ENCODE results near the gene GJB3. TPM values are rescaled to one million over a fixed set of nuclear protein-coding genes. Genes with fewer than 3 reads are reported as not detected.

Gene GJB3
- total and polyA plus RNA-seq, 2 of the 13 experiments (the other 11 are each of a cell fraction or from before 2014, with no cell fraction given): not detected

GRCh38 chr1:34828611-34829010 lies 47.6 kb downstream of the GJB3 start:
- DNase-seq (ENCODE audit: low spot score) (no peak), FAIRE-seq (no peak), ATAC-seq (no peak)
- no peaks in the 10 kb centered on the region for H3K36me3 ChIP-seq (replicated peaks in 1 of 2; ENCODE audit: control insufficient read depth in 1 of 2, insufficient read depth in 2 of 2, low read length in 2 of 2)
- no peak overlapping the region for H3K4me3 ChIP-seq (replicated peaks in 1 of 3; ENCODE audit: insufficient read depth in 1 of 3, low read depth in 2 of 3, low read length in 3 of 3)
- BruUV-seq (replicated peaks): no TSS peak
- POLR2A ChIA-PET: no interaction called here
- CTCF ChIA-PET (ENCODE audit: low intra/inter-chr PET ratio, low total read pairs): no interaction called here
- H3K9me3 ChIP-seq (ENCODE audit: low read length): no peaks in the 10 kb centered on the region
- H3K27me3 ChIP-seq (ENCODE audit: control insufficient read depth in 1 of 2, insufficient read depth in 2 of 2, low read length in 2 of 2): no peaks in the 10 kb centered on the region; a peak in 2 of 5 replicates
- in situ Hi-C loops (cut with HindIII; ENCODE audit: extremely low pct_ligation_motif_present, low pct_unique_long_range_greater_than_20kb) (no loop called here), intact Hi-C loops (cut with micrococcal nuclease; ENCODE audit: unreplicated experiment) (no loop called here)
- no peaks in the 10 kb centered on the region for H4K20me1 ChIP-seq (ENCODE audit: insufficient read depth, low read length)
- no peaks in the 10 kb centered on the region for H3K79me2 ChIP-seq (ENCODE audit: insufficient read depth, low read length)
- H3K4me1 ChIP-seq (ENCODE audit: insufficient read depth, low read length): peaks cover 31% of the 10 kb centered on the region
- H3K9ac ChIP-seq (ENCODE audit: insufficient read depth, low read depth, low read length): no peak overlapping the region
- WGBS (ENCODE audit: low lambda C conversion rate): 6% methylated on average over 2 of the region's 2 CpGs
- no peak overlapping the region for H3K4me2 ChIP-seq (ENCODE audit: low read depth, low read length)
- H2AFZ ChIP-seq (ENCODE audit: low read length): no peak overlapping the region
- no peak overlapping the region for H3K27ac ChIP-seq (ENCODE audit: extremely low read length, insufficient read depth, low read length)
- TF ChIP-seq RFXANK (CRISPR knock-in tag; IDR thresholded peaks at IDR 0.05) (no peak), TOE1 (CRISPR knock-in tag; IDR thresholded peaks at IDR 0.05) (no peak), ZNF740 (CRISPR knock-in tag; IDR thresholded peaks at IDR 0.05) (no peak), SP5 (CRISPR knock-in tag; IDR thresholded peaks at IDR 0.05; ENCODE audit: borderline replicate concordance, low read depth) (no peak), ZNF883 (CRISPR knock-in tag; IDR thresholded peaks at IDR 0.05; ENCODE audit: not compliant biosample characterization) (no peak), DR1 (CRISPR knock-in tag; IDR thresholded peaks at IDR 0.05) (no peak), ARNT (IDR thresholded peaks at IDR 0.05) (no peak), ZNF598 (CRISPR knock-in tag; IDR thresholded peaks at IDR 0.05; ENCODE audit: borderline replicate concordance) (no peak), SIN3A (IDR thresholded peaks at IDR 0.05; ENCODE audit: borderline replicate concordance, low read depth, low read length) (no peak), IKZF1 (IDR thresholded peaks at IDR 0.05) (no peak), MED1 (CRISPR knock-in tag; IDR thresholded peaks at IDR 0.05) (no peak), KDM6A (CRISPR knock-in tag; IDR thresholded peaks at IDR 0.05; ENCODE audit: low read depth) (no peak), CREM (IDR thresholded peaks at IDR 0.05) (no peak), CREM (CRISPR knock-in tag; IDR thresholded peaks at IDR 0.05) (no peak), NR2C2 (CRISPR knock-in tag; IDR thresholded peaks at IDR 0.05; ENCODE audit: borderline replicate concordance) (no peak), ZNF432 (CRISPR knock-in tag; IDR thresholded peaks at IDR 0.05; ENCODE audit: borderline replicate concordance) (no peak)
- TF ChIP-seq, protein P1, sequence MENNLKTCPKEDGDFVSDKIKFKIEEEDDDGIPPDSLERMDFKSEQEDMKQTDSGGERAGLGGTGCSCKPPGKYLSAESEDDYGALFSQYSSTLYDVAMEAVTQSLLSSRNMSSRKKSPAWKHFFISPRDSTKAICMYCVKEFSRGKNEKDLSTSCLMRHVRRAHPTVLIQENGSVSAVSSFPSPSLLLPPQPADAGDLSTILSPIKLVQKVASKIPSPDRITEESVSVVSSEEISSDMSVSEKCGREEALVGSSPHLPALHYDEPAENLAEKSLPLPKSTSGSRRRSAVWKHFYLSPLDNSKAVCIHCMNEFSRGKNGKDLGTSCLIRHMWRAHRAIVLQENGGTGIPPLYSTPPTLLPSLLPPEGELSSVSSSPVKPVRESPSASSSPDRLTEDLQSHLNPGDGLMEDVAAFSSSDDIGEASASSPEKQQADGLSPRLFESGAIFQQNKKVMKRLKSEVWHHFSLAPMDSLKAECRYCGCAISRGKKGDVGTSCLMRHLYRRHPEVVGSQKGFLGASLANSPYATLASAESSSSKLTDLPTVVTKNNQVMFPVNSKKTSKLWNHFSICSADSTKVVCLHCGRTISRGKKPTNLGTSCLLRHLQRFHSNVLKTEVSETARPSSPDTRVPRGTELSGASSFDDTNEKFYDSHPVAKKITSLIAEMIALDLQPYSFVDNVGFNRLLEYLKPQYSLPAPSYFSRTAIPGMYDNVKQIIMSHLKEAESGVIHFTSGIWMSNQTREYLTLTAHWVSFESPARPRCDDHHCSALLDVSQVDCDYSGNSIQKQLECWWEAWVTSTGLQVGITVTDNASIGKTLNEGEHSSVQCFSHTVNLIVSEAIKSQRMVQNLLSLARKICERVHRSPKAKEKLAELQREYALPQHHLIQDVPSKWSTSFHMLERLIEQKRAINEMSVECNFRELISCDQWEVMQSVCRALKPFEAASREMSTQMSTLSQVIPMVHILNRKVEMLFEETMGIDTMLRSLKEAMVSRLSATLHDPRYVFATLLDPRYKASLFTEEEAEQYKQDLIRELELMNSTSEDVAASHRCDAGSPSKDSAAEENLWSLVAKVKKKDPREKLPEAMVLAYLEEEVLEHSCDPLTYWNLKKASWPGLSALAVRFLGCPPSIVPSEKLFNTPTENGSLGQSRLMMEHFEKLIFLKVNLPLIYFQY (CRISPR knock-in tag; IDR thresholded peaks at IDR 0.05; ENCODE audit: borderline replicate concordance): no peak
- TF ChIP-seq, protein P2, sequence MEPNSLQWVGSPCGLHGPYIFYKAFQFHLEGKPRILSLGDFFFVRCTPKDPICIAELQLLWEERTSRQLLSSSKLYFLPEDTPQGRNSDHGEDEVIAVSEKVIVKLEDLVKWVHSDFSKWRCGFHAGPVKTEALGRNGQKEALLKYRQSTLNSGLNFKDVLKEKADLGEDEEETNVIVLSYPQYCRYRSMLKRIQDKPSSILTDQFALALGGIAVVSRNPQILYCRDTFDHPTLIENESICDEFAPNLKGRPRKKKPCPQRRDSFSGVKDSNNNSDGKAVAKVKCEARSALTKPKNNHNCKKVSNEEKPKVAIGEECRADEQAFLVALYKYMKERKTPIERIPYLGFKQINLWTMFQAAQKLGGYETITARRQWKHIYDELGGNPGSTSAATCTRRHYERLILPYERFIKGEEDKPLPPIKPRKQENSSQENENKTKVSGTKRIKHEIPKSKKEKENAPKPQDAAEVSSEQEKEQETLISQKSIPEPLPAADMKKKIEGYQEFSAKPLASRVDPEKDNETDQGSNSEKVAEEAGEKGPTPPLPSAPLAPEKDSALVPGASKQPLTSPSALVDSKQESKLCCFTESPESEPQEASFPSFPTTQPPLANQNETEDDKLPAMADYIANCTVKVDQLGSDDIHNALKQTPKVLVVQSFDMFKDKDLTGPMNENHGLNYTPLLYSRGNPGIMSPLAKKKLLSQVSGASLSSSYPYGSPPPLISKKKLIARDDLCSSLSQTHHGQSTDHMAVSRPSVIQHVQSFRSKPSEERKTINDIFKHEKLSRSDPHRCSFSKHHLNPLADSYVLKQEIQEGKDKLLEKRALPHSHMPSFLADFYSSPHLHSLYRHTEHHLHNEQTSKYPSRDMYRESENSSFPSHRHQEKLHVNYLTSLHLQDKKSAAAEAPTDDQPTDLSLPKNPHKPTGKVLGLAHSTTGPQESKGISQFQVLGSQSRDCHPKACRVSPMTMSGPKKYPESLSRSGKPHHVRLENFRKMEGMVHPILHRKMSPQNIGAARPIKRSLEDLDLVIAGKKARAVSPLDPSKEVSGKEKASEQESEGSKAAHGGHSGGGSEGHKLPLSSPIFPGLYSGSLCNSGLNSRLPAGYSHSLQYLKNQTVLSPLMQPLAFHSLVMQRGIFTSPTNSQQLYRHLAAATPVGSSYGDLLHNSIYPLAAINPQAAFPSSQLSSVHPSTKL (CRISPR knock-in tag; IDR thresholded peaks at IDR 0.05): no peak
- TF ChIP-seq, protein P3, sequence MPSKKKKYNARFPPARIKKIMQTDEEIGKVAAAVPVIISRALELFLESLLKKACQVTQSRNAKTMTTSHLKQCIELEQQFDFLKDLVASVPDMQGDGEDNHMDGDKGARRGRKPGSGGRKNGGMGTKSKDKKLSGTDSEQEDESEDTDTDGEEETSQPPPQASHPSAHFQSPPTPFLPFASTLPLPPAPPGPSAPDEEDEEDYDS (CRISPR knock-in tag; IDR thresholded peaks at IDR 0.05): no peak
